ENCODE data around the gene PURA.

DNA sequence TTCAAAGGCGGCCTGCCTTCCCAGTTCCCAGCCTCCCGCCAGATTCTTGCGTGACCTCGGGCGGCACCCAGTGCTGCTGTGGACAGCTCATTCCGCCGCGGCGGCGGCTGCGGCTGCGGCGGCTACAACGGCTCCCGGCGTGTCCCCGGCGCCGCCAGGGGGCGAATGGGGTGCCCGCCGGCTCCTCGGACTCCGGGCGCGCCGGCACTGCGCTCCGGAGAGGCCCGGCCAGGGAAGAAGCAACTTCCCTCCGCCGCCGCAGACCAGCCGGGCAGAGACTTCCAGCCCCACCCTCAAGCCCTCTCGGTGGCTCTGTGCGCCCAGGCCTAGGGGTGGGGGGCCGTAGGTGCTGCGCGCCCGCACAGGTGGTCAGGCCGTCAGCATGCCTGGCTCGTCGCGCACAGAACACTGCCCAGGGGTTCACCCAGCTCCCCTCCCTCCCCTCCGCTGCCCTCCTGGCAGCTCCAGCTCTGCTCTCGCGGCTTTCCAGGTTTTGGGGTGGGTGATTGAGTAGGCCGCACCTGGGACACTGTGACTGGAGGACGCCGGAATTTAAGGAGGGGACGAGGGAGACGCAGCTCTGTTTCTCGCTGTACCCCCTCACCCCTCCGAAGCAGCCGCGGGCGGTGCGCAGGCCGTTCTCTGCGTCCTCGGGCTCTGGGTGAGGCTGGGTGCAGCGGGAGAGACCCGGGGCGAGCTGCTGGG is 32.1 kb downstream of the PURA start:
- TF ChIP-seq, protein P1, sequence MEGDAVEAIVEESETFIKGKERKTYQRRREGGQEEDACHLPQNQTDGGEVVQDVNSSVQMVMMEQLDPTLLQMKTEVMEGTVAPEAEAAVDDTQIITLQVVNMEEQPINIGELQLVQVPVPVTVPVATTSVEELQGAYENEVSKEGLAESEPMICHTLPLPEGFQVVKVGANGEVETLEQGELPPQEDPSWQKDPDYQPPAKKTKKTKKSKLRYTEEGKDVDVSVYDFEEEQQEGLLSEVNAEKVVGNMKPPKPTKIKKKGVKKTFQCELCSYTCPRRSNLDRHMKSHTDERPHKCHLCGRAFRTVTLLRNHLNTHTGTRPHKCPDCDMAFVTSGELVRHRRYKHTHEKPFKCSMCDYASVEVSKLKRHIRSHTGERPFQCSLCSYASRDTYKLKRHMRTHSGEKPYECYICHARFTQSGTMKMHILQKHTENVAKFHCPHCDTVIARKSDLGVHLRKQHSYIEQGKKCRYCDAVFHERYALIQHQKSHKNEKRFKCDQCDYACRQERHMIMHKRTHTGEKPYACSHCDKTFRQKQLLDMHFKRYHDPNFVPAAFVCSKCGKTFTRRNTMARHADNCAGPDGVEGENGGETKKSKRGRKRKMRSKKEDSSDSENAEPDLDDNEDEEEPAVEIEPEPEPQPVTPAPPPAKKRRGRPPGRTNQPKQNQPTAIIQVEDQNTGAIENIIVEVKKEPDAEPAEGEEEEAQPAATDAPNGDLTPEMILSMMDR (CRISPR knock-in tag; IDR thresholded peaks at IDR 0.05), result peak; percentile 76
- TF ChIP-seq ZNF615 (CRISPR knock-in tag; IDR thresholded peaks at IDR 0.05; ENCODE audit: borderline replicate concordance), result no peak
